Stimulated activated CD4-positive, alpha-beta T cell treated with anti-CD3 and anti-CD28 coated beads, Interleukin-2, amount 100 ng/mL, for 4 hours (primary cell): ENCODE results near the gene NCAM1.
"Not testable (repeated sequence)": the region's sequence is repeated elsewhere in the genome, so short reads cannot be mapped to it uniquely, and the experiment has no call there.

ENCODE experiments used
- DNase-seq: peaks from one replicate; pipeline ENCODE4 v3.0.0-alpha.2; 2020; ENCODE audit warnings: low read depth

NCAM1 gene

GRCh38 chr11:113022262-113022661, 61.0 kb downstream of the NCAM1 start:
- DNase-seq, result no peak

- DNase-seq, result no peak
These were observed 62.0 kb downstream of the NCAM1 start for GRCh38 chr11:113023228-113023627.

GRCh38 chr11:113023986-113024385, 62.8 kb downstream of the NCAM1 start:
- no peak for DNase-seq

- DNase-seq, result no peak
These were observed 65.6 kb downstream of the NCAM1 start for GRCh38 chr11:113026778-113027177.

GRCh38 chr11:113034576-113034975, 73.4 kb downstream of the NCAM1 start:
- DNase-seq, result no peak

GRCh38 chr11:113035708-113036107, 74.5 kb downstream of the NCAM1 start:
- DNase-seq, result no peak

GRCh38 chr11:113043698-113044097, 82.5 kb downstream of the NCAM1 start:
- no peak for DNase-seq

- DNase-seq, result no peak
These were observed 83.9 kb downstream of the NCAM1 start for GRCh38 chr11:113045146-113045545.

- no peak for DNase-seq
These were observed 85.6 kb downstream of the NCAM1 start for GRCh38 chr11:113046866-113047265.

GRCh38 chr11:113048820-113049768, 87.9 kb downstream of the NCAM1 start:
- DNase-seq, result no peak

GRCh38 chr11:113053042-113053441, 91.8 kb downstream of the NCAM1 start:
- not testable (repeated sequence) for DNase-seq

GRCh38 chr11:113057038-113057437, 95.8 kb downstream of the NCAM1 start:
- DNase-seq, result no peak

- no peak for DNase-seq
These were observed 98.3 kb downstream of the NCAM1 start for GRCh38 chr11:113059548-113059947.

GRCh38 chr11:113065330-113065729, 104.1 kb downstream of the NCAM1 start:
- DNase-seq, result no peak

GRCh38 chr11:113072237-113072858, 111.1 kb downstream of the NCAM1 start:
- DNase-seq, result no peak

GRCh38 chr11:113073290-113073953, 112.2 kb downstream of the NCAM1 start:
- no peak for DNase-seq

GRCh38 chr11:113075586-113076095, 114.4 kb downstream of the NCAM1 start:
- DNase-seq, result no peak

GRCh38 chr11:113077379-113077778, 116.2 kb downstream of the NCAM1 start:
- DNase-seq, result no peak

GRCh38 chr11:113082341-113082955, 121.2 kb downstream of the NCAM1 start:
- no peak for DNase-seq

GRCh38 chr11:113083571-113083970, 122.4 kb downstream of the NCAM1 start:
- no peak for DNase-seq

- DNase-seq, result no peak
These were observed 123.1 kb downstream of the NCAM1 start for GRCh38 chr11:113084297-113084696.

- DNase-seq, result no peak
These were observed 124.2 kb downstream of the NCAM1 start for GRCh38 chr11:113085446-113085845.
